SK-N-SH treated with all-trans-retinoic acid at 6 μM for 48 hours (cell line): ENCODE measurements around the gene ACOXL.
"Not testable (repeated sequence)": the region's sequence is repeated elsewhere in the genome, so short reads cannot be mapped to it uniquely, and the experiment has no call there.

Source experiments
- ATAC-seq: fragments of 200-7000 bp; cut with Tn5 transposase; 3 replicates; pipeline ENCODE4 v1.9.1; 2020; ENCODE audit warnings: mild to moderate bottlenecking, moderate library complexity
- ARNTL ChIP-seq: fragments of 450-650 bp; formaldehyde crosslinking; IDR thresholded peaks from 2 replicates; pipeline ENCODE4 v1.5.0; 2020; ENCODE audit warnings: low read depth, mild to moderate bottlenecking, moderate library complexity, borderline replicate concordance
- BACH2 ChIP-seq: fragments of 250-450 bp; sonication (Bioruptor Pico); IDR thresholded peaks from 2 replicates; pipeline ENCODE4 v1.9.0; 2021; ENCODE audit warnings: mild to moderate bottlenecking, borderline replicate concordance
- CREB5 ChIP-seq: fragments of 250-450 bp; sonication (Bioruptor Pico); IDR thresholded peaks from 2 replicates; pipeline ENCODE4 v1.5.1; 2020; ENCODE audit warnings: low read depth, mild to moderate bottlenecking, moderate library complexity
- CSDC2 ChIP-seq: fragments of 250-450 bp; sonication (Bioruptor Pico); IDR thresholded peaks from 2 replicates; pipeline ENCODE4 v1.5.0; 2020; ENCODE audit warnings: mild to moderate bottlenecking, moderate library complexity
- ESRRG ChIP-seq: fragments of 250-450 bp; sonication (Bioruptor Pico); IDR thresholded peaks from 2 replicates; pipeline ENCODE4 v1.6.1; 2021; ENCODE audit warnings: mild to moderate bottlenecking
- OSR1 ChIP-seq: fragments of 250-450 bp; sonication (Bioruptor Pico); IDR thresholded peaks from 2 replicates; pipeline ENCODE4 v1.8.0; 2022; ENCODE audit warnings: moderate library complexity, mild to moderate bottlenecking, inconsistent platforms
- PATZ1 ChIP-seq: fragments of 250-450 bp; sonication (Bioruptor Pico); IDR thresholded peaks from 2 replicates; pipeline ENCODE4 v1.8.0; 2020; ENCODE audit warnings: mild to moderate bottlenecking, moderate library complexity, borderline replicate concordance
- POU6F1 ChIP-seq: fragments of 250-450 bp; sonication (Bioruptor Pico); IDR thresholded peaks from 2 replicates; pipeline ENCODE4 v1.8.0; 2021; ENCODE audit warnings: low read depth, mild to moderate bottlenecking, moderate library complexity, borderline replicate concordance
- PPARA ChIP-seq: fragments of 250-450 bp; sonication (Bioruptor Pico); IDR thresholded peaks from 2 replicates; pipeline ENCODE4 v1.5.0; 2020; ENCODE audit warnings: mild to moderate bottlenecking, borderline replicate concordance
- RARB ChIP-seq: fragments of 250-450 bp; sonication (Bioruptor Pico); IDR thresholded peaks from 2 replicates; pipeline ENCODE4 v1.8.0; 2021; ENCODE audit warnings: mild to moderate bottlenecking, moderate library complexity
- SNAI2 ChIP-seq: fragments of 250-450 bp; sonication (Bioruptor Pico); IDR thresholded peaks from 2 replicates; pipeline ENCODE4 v1.5.0; 2020; ENCODE audit warnings: mild to moderate bottlenecking, moderate library complexity
- TOX ChIP-seq: fragments of 250-450 bp; sonication (Bioruptor Pico); IDR thresholded peaks from 2 replicates; pipeline ENCODE4 v1.8.0; 2021; ENCODE audit warnings: mild to moderate bottlenecking, moderate library complexity, borderline replicate concordance
- ZC3H10 ChIP-seq: fragments of 250-450 bp; sonication (Bioruptor Pico); IDR thresholded peaks from 2 replicates; pipeline ENCODE4 v1.5.1; 2021; ENCODE audit warnings: mild to moderate bottlenecking, moderate library complexity
- ZFP3 ChIP-seq: fragments of 250-450 bp; sonication (Bioruptor Pico); IDR thresholded peaks from 2 replicates; pipeline ENCODE4 v1.5.0; 2020; ENCODE audit warnings: mild to moderate bottlenecking, moderate library complexity
- ZFP30 ChIP-seq: fragments of 450-650 bp; formaldehyde crosslinking; IDR thresholded peaks from 2 replicates; pipeline ENCODE4 v1.5.0; 2022; ENCODE audit warnings: mild to moderate bottlenecking, moderate library complexity
- ZNF565 ChIP-seq: fragments of 450-650 bp; formaldehyde crosslinking; conservative IDR thresholded peaks from 2 replicates; pipeline ENCODE4 v1.5.0; 2020; ENCODE audit warnings: low read depth, mild to moderate bottlenecking, moderate library complexity
- TF ChIP-seq, protein P1 (sequence below): fragments of 250-450 bp; sonication (Bioruptor Pico); IDR thresholded peaks from 2 replicates; pipeline ENCODE4 v1.5.1; 2021; ENCODE audit warnings: mild to moderate bottlenecking, moderate library complexity
- TF ChIP-seq, protein P2 (sequence below): fragments of 250-450 bp; sonication (Bioruptor Pico); IDR thresholded peaks from 2 replicates; pipeline ENCODE4 v1.5.0; 2020; ENCODE audit warnings: mild to moderate bottlenecking, moderate library complexity

The ACOXL gene

GRCh38 chr2:110853948-110854347 lies 121.6 kb downstream of the ACOXL start:
- ATAC-seq = no peak
- no peak for TF ChIP-seq RARB (CRISPR knock-in tag)
- no peak for TF ChIP-seq ESRRG (CRISPR knock-in tag)
- no peak for TF ChIP-seq ZC3H10

GRCh38 chr2:110854355-110855081 lies 122.1 kb downstream of the ACOXL start:
- peak; percentile 61 for ATAC-seq
- TF ChIP-seq OSR1 (no peak), TOX (no peak), PPARA (CRISPR knock-in tag) (no peak), ZNF565 (no peak), SNAI2 (CRISPR knock-in tag) (no peak), RARB (CRISPR knock-in tag) (no peak), ESRRG (CRISPR knock-in tag) (no peak), ZFP30 (no peak), ARNTL (CRISPR knock-in tag) (no peak), BACH2 (CRISPR knock-in tag) (no peak), POU6F1 (no peak), ZFP3 (CRISPR knock-in tag) (no peak), ZC3H10 (no peak), PATZ1 (no peak), CREB5 (no peak)
- TF ChIP-seq, protein P1, sequence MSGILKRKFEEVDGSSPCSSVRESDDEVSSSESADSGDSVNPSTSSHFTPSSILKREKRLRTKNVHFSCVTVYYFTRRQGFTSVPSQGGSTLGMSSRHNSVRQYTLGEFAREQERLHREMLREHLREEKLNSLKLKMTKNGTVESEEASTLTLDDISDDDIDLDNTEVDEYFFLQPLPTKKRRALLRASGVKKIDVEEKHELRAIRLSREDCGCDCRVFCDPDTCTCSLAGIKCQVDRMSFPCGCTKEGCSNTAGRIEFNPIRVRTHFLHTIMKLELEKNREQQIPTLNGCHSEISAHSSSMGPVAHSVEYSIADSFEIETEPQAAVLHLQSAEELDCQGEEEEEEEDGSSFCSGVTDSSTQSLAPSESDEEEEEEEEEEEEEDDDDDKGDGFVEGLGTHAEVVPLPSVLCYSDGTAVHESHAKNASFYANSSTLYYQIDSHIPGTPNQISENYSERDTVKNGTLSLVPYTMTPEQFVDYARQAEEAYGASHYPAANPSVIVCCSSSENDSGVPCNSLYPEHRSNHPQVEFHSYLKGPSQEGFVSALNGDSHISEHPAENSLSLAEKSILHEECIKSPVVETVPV (CRISPR knock-in tag) = no peak

DNA sequence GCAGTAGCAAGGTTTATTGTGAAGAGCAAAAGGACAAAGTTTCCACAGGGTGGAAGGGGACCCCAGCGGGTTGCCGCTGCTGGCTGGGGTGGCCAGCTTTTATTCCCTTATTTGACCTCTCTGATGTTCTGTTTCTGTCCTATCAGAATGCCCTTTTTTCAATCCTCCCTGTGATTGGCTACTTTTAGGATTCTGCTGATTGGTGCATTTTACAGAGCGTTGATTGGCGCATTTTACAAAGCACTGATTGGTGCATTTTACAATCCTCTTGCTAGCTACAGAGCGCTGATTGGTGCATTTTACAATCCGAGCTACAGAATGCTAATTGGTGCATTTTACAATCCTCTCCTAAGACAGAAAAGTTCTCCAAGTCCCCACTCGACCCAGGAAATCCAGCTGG lies 123.5 kb downstream of the ACOXL start:
- not testable (repeated sequence) for ATAC-seq

DNA sequence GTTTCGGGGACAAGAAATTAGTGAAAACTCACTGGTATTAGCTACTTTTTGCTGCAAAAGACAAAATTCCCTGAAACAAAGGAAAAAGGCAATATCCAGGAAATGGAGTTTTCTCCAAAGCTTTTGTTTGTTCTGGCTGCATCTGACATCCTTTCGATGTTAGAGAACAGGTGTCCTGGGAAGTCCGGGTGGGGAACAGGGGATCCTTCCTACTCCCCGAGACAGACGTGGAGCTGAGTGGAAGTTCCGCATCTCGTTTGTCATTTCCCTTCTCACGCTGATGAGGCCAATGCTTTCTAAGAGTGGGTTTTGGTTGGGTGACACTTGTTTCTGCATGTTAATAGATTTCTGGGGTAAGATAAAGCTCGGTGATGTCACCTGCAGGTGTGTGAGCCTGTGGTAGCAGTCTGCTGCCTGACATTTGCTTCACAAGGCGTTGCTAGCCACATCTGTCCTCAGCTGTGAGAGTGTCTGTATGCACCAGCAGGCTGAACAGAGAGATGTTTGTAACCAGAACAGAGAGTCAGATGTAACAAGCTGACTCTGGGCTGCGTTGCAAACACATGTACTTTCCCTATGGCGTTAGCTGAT lies 125.9 kb downstream of the ACOXL start:
- ATAC-seq = no peak

More for the DNA sequence above, 125.9 kb downstream of the ACOXL start:
- TF ChIP-seq PPARA (CRISPR knock-in tag) = no peak
- TF ChIP-seq BACH2 (CRISPR knock-in tag) = no peak
- TF ChIP-seq ZC3H10 = no peak
- no peak for TF ChIP-seq CSDC2 (CRISPR knock-in tag)
- TF ChIP-seq ESRRG (CRISPR knock-in tag) = no peak
- TF ChIP-seq, protein P2, sequence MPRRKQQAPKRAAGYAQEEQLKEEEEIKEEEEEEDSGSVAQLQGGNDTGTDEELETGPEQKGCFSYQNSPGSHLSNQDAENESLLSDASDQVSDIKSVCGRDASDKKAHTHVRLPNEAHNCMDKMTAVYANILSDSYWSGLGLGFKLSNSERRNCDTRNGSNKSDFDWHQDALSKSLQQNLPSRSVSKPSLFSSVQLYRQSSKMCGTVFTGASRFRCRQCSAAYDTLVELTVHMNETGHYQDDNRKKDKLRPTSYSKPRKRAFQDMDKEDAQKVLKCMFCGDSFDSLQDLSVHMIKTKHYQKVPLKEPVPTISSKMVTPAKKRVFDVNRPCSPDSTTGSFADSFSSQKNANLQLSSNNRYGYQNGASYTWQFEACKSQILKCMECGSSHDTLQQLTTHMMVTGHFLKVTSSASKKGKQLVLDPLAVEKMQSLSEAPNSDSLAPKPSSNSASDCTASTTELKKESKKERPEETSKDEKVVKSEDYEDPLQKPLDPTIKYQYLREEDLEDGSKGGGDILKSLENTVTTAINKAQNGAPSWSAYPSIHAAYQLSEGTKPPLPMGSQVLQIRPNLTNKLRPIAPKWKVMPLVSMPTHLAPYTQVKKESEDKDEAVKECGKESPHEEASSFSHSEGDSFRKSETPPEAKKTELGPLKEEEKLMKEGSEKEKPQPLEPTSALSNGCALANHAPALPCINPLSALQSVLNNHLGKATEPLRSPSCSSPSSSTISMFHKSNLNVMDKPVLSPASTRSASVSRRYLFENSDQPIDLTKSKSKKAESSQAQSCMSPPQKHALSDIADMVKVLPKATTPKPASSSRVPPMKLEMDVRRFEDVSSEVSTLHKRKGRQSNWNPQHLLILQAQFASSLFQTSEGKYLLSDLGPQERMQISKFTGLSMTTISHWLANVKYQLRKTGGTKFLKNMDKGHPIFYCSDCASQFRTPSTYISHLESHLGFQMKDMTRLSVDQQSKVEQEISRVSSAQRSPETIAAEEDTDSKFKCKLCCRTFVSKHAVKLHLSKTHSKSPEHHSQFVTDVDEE = no peak
- TF ChIP-seq RARB (CRISPR knock-in tag) = no peak
- no peak for TF ChIP-seq ZFP3 (CRISPR knock-in tag)
- no peak for TF ChIP-seq ZNF565
- no peak for TF ChIP-seq SNAI2 (CRISPR knock-in tag)
- no peak for TF ChIP-seq ZFP30
- TF ChIP-seq POU6F1 = no peak
